ENCODE measurements around the gene PIP5K1B.
A peak's percentile ranks its signal among the peaks of the same experiment; 100 is the strongest.
"Not testable (repeated sequence)": the region's sequence is repeated elsewhere in the genome, so short reads cannot be mapped to it uniquely, and the experiment has no call there.

The PIP5K1B gene

DNA sequence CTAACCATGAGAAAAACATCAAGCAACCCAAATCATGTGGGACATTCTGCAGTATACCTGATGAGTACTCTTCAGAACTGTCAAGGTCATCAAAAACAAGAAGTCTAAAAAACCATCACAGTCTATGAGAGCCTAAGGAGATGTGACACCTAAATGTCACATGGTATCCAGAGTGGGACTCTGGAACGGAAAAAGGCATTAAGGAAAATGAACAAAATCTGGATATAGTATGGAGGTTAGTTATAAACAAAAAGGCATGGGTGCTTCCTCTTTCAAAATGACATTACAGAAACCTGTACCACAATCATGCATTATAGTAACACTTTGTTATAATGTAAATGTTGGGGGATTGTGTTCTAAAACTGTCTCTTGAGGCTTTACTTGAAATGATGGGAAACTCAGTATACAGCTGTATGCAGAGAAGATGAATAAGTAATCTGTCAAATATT, 261.5 kb downstream of the PIP5K1B start:
- no peak for DNase-seq

DNA sequence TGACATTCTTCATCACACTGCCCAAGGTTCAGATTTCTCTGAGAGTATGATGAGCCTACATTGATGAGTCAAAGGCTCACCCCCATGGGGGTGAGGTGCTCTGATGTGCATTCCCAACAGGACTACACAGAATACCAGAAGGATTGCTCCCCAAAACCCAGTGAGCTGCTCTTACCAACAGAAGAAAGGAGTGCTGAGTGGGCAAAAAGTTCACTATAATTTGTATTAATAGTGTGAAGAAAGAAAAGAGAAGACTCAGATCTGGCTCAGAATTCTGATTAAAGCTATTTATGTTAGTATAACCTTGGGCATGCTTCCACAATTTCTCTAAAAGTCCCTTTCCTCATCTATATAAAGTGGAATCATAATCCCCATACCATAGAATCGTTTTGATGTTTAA, 262.8 kb downstream of the PIP5K1B start:
- DNase-seq: no peak

DNA sequence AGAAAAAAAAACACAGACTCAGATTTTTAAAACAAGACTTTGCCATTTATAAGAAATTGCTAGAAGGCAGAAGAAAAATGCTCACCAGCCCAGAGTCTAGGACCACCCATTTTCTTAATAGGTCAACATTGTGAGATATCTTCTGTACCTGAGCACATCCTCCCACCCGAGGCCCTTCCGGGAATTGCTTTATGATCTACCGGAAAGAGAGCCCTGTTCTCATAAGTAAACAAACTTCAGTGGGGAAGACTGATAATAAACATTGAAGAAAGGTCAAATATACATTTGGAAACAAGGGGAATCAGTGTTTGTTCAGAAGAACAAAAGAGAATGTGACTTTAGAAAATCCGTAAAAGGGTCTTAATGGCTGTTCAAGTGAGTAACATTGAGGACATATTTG, 264.5 kb downstream of the PIP5K1B start:
- DNase-seq: no peak

DNA sequence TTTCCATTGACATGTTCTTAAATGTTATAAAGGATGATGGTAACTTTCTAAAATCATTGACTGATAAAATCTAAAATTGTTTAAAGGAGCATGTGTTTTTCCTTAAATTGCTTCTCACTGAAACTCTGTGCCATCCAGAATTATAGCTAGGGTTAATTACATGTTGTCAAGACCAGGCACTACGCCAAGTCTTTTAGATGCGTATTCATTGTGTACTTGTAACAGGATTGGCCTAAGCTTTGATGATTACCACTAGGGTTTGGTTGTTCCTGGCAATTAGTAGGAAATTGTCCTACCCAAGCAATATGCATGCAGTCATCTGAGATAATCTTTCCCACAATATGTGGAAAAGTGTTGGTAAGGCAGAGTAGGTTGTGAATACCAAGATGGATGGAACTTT, 265.1 kb downstream of the PIP5K1B start:
- no peak for DNase-seq

DNA sequence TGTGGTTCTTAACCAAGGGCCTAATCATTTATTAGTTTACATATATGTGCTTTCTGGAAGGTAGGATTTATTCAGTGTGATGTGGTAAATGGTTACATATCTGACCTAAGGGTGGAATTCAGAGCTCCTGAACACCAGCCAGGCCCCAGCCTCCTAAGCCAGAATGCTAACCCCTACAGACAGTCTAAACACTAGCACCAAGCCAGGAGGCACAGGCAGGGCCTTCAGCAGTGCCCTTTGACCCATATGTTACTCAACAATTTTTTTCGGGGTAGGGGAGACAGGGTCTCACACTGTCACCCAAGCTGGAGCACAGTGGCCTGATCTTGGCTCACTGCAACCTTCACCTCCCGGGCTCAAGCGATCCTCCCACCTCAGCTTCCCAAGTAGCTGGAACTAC, 268.6 kb downstream of the PIP5K1B start:
- DNase-seq: no peak

DNA sequence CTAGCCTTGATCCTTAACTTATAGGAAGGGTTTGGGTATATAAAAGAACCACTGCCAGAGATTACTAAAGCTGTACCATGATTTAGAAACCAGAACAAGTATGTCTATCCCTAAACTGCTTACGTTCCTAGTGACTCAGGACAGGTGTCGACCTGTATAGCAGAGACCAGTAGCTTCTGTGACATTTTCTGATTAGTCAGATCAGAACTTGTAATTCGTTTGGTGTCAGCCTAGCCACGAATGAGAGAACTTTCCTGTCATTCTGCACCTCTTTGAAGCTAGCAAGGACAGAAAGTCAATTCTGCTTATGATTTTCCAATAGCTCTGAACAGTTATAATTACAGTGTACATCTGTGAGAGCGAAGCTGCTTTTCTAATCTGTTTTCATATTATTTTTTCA, 269.4 kb downstream of the PIP5K1B start:
- no peak for DNase-seq

DNA sequence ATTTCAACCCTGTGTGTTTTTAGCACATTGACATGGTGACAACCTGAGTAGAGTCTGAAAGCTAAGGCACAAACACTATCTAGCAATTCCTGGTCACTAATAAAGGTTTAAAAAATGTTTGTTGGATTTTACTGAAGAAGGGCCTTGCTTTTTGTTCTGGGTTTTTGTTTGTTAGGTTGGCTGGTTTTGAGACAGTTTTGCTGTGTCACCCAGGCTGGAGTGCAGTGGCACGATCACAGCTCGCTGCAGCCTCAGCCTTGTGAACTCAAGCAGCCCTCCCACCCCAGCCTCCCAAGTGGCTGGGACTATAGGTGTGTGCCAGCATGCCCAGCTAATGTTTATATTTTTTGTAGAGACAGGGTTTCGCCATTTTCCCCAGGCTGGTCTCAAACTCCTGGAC, 269.9 kb downstream of the PIP5K1B start:
- DNase-seq: no peak

DNA sequence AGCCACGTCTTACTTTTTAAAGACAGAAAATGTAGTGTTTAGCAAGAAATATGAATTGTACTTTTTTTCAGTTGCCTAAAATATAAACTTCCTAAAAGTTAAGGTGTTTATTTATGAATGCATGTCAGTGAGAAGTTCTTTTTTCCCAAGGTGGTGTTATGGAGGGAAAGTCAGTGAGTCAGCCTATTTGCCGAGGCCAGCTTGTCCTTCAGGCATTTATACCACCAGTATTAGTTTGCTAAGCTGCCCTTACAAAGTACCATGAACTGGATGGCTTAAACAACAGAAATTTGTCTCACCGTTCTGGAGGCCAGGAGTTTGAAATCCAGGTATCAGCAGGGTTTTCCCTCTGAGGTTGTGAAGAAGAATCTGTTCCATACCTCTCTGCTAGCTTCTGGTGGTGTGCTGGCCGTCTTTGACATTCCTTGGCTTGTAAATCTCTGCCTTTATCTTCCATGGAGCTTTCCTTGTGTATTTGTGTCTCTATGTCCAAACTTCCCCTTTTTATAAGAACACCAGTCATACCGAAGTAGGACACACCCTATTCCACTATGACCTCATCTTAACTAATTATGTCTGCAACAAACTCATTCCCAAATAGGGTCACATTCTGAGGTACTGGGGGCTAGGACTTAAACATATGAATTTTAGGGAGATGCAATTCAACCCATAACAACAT, 270.5 kb downstream of the PIP5K1B start:
- DNase-seq: no peak

DNA sequence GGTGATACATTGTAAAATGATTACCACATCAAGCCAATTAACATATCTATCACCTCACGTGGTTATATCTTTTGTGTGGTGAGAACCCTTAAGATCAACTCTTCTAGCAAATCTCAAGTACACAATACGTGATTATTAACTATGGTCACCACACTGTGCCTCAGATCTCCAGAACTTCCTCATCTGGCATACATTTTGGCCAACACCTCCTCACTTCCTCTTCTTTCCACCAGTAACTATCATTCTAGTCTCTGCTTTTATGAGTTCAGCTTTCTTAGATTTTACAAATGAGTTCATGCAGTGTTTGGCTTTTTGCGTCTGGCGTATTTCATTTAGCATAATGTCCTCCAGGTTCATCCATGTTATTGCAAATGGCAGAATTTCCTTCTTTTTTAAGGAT, 273.0 kb downstream of the PIP5K1B start:
- DNase-seq: peak; percentile 26

DNA sequence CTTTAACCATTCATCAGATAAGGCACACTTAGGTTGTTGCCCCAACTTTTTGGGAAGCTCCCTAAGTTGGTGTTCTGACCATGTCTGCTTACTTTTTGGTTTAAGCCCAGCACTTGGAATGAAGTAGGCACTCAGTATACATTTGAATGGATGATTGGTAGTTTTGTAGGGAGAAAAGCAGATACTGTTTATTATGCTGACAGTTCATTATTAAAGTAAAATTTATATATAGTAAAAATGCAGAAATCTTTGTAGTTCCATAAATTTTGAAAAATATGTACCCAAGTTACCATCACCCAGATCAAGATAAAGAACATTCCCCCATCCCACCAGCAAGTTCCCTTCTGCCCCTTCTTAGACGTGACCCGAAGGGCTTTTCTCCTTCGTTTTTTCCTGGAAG, 273.5 kb downstream of the PIP5K1B start:
- no peak for DNase-seq

DNA sequence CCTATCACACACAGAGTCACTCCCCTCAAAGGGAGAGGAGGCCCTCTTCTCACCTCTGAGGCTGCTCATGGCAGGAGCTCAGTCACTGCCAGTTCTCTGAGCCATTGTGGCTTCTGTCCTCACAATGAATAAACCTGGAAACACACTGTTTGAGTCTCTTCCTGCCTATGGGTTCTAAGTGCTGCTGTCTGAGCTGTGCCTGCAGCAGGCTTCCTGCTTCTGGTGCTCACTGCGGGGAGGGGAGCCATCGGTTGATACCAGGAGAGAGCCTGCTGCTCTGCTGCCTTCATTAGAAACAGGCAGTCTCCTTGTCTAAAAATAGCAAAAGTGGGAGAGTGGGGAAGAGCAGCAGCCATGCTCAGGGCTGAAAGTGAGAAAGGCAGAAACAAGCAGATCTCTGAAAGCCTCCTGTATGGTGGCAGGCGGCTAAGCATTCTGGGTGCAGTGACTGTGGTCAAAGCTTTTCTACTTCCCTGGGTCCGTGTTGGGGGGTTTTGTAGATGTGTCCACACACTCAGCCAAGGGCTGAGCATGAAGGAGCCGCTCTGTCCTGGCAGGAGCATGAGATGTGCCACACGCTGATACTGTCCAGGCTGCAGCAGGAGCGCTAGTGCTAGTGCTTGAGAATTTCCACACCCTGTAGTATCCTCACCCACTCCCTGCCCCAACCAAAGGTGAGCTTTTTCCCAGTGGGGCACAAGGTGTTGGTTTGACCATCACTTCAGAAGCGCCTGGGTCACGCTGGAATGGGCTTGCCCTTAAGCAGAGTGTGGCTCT, 274.7 kb downstream of the PIP5K1B start:
- DNase-seq: peak; percentile 72

DNA sequence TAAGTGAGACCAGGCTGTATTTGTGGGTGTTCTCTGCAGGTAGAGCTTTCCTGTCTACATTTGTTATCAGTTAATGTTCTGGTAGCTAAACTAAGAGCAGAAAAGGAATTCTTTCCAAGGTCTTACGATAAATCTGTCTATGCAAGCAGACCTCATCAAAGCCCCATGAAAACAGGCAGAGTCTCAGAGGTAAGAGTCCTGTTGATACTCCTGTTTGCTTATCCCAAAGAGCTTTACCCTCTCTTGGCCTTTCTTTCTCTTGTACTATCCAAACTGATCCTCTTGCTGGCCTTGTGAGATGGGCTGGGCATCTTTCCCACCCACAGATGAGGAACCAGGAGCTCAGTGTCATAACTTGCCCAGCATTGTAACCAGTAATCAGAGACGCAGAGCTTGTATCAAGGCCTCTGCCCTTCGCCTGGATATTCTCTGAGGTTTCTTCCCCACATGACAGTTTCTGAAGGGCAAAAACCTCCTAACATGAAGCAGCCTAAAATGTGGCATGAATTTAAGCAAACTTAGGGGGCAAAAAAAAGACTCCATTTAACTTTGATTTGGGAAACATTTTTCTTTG, 275.4 kb downstream of the PIP5K1B start:
- no peak for DNase-seq

DNA sequence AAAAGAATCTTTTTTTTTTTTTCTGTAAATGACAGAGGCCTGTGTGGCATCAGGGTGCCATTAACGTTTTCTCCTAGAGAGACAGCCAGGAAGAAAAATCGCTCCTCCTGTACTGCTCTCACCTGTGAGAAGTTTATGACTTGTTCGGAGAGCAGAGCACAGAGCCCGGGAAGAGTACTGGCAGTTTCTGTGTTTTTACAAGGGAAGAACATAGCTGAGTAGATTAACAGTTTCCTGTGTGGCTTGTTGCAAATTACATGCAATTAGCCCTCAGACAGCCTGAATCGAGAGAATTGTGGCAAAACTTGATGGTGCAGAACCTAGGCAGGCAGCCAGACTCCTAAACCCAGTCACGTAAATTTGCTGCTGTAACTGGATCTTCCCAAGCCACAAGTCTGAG, 276.7 kb downstream of the PIP5K1B start:
- DNase-seq: peak; percentile 23

DNA sequence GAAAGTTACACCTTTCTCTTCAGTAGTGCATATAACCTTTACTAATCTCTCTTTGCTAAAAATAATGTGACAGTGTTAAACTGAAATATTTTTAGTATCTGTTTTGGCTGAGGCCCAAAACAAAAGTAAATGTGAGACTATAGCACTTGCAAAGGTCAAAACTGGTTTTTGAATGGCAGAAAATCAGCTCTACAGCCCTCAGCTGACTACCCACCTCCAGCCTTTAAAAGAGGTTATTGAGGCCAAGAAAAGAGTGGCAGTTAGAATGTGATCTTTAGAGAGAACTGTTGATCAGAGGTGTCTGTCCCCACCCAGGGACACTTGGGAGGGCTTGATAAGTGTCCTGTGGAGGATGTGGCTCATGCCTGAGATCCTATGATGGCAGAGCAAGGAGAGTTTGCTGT, 278.0 kb downstream of the PIP5K1B start:
- no peak for DNase-seq

DNA sequence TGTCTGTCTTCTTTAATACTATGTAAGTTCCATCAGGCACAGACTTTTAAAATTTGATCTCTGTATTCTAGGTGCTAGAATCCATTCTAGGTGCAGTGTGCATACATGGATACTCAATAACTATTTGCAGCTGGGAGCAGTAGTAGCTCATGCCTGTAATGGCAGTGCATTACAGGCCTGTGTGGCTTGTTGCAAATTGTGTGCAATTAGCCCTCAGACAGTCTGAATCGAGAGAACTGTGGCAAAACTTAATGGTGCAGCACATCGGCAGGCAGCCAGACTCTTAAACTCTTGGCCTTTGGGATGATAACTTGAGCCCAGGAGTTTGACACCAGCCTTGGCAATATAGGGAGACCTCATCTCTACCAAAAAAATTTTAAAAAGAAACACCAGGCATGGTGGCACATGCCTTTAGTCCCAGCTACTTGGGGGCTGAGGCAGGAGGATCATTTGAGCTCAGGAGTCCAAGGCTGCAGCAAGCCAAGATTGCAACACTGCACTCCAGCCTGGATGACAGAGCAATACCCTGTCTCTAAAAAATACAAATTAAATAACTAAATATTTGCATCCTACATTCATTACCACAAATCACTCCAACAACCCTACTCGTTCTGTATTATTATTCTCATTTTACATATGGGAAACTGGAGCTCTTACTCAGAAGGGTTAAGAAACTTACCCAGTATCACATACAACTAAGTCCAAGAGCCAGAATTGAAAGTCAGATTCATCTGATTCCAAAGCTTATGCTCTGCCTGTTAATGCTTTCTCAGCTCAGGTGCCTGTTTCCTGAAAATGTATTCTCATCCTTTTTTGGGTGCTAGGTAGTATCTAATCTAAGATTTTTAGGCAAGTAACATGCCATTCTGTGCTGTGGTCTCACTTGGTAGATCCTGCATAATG, 278.7 kb downstream of the PIP5K1B start:
- no peak for DNase-seq

DNA sequence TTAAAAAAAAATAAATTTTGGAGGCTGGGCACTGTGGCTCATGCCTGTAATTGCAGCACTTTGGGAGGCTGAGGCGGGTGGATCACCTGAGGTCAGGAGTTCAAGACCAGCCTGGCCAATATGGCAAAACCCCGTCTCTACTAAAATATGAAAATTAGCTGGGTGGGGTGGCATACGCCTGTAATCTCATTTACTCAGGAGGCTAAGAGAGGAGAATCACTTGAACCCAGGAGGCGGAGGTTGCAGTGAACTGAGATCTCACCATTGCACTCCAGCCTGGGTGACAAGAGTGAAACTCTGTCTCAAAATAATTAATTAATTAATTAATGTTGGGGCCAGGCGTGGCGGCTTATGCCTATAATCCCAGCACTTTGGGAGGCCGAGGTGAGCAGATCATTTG, 281.9 kb downstream of the PIP5K1B start:
- not testable (repeated sequence) for DNase-seq

DNA sequence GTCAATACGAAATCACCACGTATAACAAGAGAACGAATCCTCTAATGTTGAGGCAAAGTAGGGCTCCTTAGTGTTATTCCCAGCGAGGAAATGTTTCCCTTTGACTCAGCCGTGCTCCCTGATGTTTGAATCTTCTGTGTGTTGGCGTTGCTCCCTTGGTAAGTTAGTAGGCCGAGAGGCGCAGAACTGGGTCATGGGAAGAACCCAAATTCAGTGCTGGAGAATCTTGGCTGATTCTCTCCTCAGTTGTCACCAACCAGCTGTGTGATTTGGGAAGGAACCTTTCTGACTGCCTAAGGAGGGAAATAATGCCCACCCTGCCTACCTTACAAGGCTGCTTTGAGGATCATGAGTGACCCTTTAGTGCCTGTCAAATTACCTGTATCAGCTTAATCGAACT, 286.4 kb downstream of the PIP5K1B start:
- DNase-seq: no peak

DNA sequence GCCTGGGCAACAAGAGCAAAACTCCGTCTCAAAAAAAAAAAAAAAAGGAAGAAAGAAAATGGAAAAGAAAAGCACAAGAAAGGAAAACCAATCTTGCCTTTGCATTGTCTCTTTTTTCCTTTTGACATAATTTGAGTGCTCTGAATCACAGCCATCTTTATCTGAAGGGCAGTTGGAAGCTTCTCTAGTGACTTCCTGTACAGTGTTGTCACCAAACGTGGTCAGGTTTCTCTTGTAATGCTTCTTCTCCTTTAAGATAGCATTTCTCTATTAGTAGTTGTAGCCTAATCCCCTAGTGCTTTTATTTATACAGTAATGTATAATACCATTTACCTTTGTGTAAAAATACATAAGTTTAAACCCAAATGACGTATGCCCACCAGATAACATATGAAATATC, 290.7 kb downstream of the PIP5K1B start:
- DNase-seq: no peak

DNA sequence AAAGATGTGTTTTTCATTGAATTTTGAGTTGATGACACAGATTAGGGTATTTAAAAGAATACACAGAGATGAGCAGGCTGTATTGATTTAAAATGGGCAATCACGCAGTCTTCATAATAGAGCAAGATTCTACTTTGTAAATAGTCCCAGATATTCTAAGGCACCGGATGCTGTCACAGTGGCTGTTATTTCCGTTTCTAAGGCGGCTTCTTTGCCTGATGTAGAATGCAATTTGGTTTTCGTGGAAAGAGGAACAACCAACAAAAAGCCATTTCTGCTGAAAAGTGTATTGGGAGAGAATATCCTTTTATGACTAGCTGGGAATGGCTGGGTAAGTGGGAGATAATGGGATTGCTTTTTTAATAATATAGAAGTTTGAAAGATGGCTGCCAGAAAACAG, 291.4 kb downstream of the PIP5K1B start:
- DNase-seq: peak; percentile 15

DNA sequence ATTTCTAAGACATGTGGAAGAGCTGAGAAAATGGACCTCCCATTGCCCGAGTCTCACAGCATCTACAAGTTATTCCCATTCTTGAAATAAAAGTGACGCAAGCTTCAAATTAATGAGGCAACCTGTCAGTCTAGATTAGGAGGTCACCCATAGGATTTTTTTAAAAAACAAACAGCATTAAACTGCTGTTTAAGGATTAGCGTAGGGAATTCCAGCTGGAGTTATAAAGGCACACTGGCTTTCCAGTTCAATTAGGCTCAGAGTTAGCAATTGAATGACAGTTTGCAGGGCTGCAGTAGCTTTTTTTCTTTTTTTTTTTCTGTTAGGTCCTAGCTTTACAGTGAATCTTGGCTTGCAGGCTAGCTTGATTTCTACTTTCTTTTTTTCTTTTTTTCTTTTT, 292.6 kb downstream of the PIP5K1B start:
- DNase-seq: no peak

DNA sequence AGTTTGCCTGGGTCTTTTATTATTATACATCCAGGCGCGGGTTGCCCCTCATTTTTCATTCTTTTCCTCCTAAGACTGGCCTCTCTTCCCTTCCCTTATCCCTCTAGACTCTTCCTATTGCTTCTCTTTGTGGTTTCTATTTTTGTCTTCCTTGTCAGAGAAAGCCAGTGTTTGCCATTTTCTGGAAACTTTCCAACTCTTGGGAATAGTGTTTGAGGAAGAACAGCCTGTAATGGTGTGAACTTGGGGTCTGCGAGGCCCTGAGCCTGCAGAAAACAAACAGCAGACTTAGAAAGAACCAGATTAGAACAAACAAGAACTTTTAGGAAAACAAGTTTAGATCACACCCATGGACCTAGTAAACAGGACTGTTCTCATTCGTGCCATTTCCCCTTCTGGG, 293.3 kb downstream of the PIP5K1B start:
- DNase-seq: no peak

DNA sequence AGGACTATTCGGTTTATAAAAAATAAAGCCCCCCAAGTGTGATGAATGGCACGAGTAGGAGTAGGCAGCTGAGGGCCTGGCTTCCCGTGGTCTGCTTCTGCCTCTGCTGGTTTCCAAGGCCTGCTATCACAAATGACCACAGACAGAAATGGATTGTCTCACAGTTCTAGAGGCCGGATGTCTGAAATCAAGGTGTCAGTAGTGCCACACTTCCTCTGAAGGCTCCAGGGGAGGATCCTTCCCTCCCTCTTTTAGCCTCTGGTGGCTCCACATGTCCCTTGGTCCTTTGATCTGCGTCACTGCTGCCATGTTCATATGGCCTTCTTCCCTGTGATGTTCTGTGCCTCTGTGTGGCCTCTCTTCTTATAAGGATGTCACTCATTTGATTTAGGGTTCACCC, 293.8 kb downstream of the PIP5K1B start:
- no peak for DNase-seq

DNA sequence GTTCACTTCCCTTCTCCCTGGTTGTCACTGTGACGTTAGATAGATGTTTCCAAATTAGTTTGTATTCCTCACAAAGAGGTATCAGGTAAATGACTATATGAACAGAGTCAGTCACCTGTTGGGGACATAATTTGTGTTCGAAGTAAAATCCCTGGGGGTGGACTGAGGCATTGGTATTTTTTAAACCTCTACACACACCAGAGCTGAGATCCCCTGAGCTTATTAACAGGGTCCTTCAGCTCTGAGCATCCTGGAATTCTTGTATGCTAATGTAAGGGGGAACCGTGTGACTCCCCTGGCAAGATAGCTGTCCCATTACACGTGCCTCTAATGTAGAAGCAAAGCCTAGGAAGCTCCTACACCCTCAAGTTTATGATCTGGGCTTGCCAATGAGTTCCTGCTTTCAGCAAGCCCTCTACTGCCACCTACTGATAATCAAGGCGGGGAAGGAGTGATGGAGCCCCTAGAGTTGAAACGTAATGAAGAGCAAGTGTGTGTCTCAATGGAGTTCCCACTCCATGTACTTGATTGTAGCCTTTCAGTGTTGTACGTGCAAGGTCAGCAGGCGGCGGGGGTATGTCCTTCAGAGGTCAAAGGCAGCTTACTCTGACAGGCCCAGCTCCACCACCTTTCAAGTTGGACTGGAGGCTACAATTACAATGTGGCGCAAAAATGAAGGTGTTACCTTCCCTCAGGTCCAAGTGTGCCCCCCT, 294.5 kb downstream of the PIP5K1B start:
- DNase-seq: peak; percentile 76
